Loucy (cell line): ENCODE data around the gene KICS2.

ENCODE experiments used
- CTCF ChIP-seq: fragments of 200-600 bp; sonication (generic); conservative IDR thresholded peaks from 2 replicates; pipeline ENCODE4 v1.5.1; 2014; ENCODE audit warnings: mild to moderate bottlenecking, antibody characterized with exemption, low read length
- EZH2phosphoT487 ChIP-seq: fragments of 200-600 bp; IDR thresholded peaks from 2 replicates; pipeline ENCODE4 v1.6.1; 2018; ENCODE audit warnings: antibody characterized with exemption, mild to moderate bottlenecking, moderate library complexity, borderline replicate concordance

- TF ChIP-seq CTCF, result no peak
- TF ChIP-seq EZH2phosphoT487, result no peak
These were observed 29.3 kb downstream of the KICS2 start for GRCh38 chr12:64192644-64193444.
